Stimulated activated CD8-positive, alpha-beta memory T cell treated with anti-CD3 and anti-CD28 coated beads, Interleukin-2, amount 100 ng/mL, for 1 hour (primary cell): Measurements from ENCODE around the gene TTC39C.
"Not testable (repeated sequence)": the region's sequence is repeated elsewhere in the genome, so short reads cannot be mapped to it uniquely, and the experiment has no call there.

ENCODE experiments used
- DNase-seq, 2 donors: peaks; one replicate each; pipeline ENCODE4 v3.0.0-alpha.2; 2020; ENCODE audit warnings: low read depth in 2 of 2

Gene TTC39C

GRCh38 chr18:24018299-24018886 is 3.8 kb downstream of the TTC39C start:
- no peak for DNase-seq

- DNase-seq: peak in 1 of 2 donors; percentile 31
Observed at GRCh38 chr18:24019641-24020331, 5.2 kb downstream of the TTC39C start.

- no peak for DNase-seq
Observed at GRCh38 chr18:24021505-24021904, 7.0 kb downstream of the TTC39C start.

- DNase-seq: no peak
Observed at GRCh38 chr18:24022161-24022560, 7.6 kb downstream of the TTC39C start.

GRCh38 chr18:24023185-24023814 is 8.7 kb downstream of the TTC39C start:
- DNase-seq: no peak

- no peak for DNase-seq
Observed at GRCh38 chr18:24024425-24024824, 9.9 kb downstream of the TTC39C start.

- DNase-seq: no peak
Observed at GRCh38 chr18:24026457-24026856, 11.9 kb downstream of the TTC39C start.

- no peak for DNase-seq
Observed at GRCh38 chr18:24027156-24027827, 12.7 kb downstream of the TTC39C start.

- not testable (repeated sequence) for DNase-seq
Observed at GRCh38 chr18:24028946-24029345, 14.4 kb downstream of the TTC39C start.

GRCh38 chr18:24031318-24031717 is 16.8 kb downstream of the TTC39C start:
- no peak for DNase-seq

- DNase-seq: no peak
Observed at GRCh38 chr18:24031916-24032315, 17.4 kb downstream of the TTC39C start.

- DNase-seq: no peak
Observed at GRCh38 chr18:24033641-24034412, 19.3 kb downstream of the TTC39C start.

GRCh38 chr18:24035316-24035715 is 20.8 kb downstream of the TTC39C start:
- no peak for DNase-seq

GRCh38 chr18:24039671-24040070 is 25.1 kb downstream of the TTC39C start:
- DNase-seq: no peak

GRCh38 chr18:24041691-24042090 is 27.1 kb downstream of the TTC39C start:
- DNase-seq: no peak

- no peak for DNase-seq
Observed at GRCh38 chr18:24043403-24043802, 28.8 kb downstream of the TTC39C start.

- no peak for DNase-seq
Observed at GRCh38 chr18:24048261-24048660, 33.7 kb downstream of the TTC39C start.

GRCh38 chr18:24049142-24049541 is 34.6 kb downstream of the TTC39C start:
- DNase-seq: no peak

- DNase-seq: no peak
Observed at GRCh38 chr18:24051031-24051947, 36.7 kb downstream of the TTC39C start.

- DNase-seq: no peak
Observed at GRCh38 chr18:24052053-24052452, 37.5 kb downstream of the TTC39C start.

GRCh38 chr18:24053211-24053610 is 38.7 kb downstream of the TTC39C start:
- DNase-seq: no peak
